ENCODE data around the gene NECTIN2.
"Not testable (repeated sequence)": the region's sequence is repeated elsewhere in the genome, so short reads cannot be mapped to it uniquely, and the experiment has no call there.

NECTIN2 gene

DNA sequence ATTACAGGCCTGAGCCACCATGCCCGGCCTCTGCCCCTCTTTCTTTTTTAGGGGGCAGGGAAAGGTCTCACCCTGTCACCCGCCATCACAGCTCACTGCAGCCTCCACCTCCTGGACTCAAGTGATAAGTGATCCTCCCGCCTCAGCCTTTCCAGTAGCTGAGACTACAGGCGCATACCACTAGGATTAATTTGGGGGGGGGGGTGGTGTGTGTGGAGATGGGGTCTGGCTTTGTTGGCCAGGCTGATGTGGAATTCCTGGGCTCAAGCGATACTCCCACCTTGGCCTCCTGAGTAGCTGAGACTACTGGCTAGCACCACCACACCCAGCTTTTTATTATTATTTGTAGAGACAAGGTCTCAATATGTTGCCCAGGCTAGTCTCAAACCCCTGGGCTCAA, 63.7 kb downstream of the NECTIN2 start:
- no peak overlapping the region for H3K27ac ChIP-seq
- no peak for TF ChIP-seq CTCF (conservative IDR thresholded peaks at IDR 0.05)

GRCh38 chr19:44911896-44912295, 65.8 kb downstream of the NECTIN2 start:
- H3K27ac ChIP-seq: not testable (repeated sequence)

GRCh38 chr19:44912854-44913253, 66.8 kb downstream of the NECTIN2 start:
- H3K27ac ChIP-seq: no peak overlapping the region
- no peak for TF ChIP-seq CTCF (conservative IDR thresholded peaks at IDR 0.05)

GRCh38 chr19:44913512-44914432, 67.7 kb downstream of the NECTIN2 start:
- H3K27ac ChIP-seq: peak overlapping the region; percentile 78; the same call in 1 of the 2 replicates

- H3K27ac ChIP-seq: peak within 1 kb of the TSS; percentile 78; the same call in 1 of the 2 replicates
Measured at GRCh38 chr19:44914433-44915206, 68.5 kb downstream of the NECTIN2 start, which contains the start of gene APOC1. TSS of gene APOC1 (plus strand) at chr19:44914608. CDS start at chr19:44914892, 284 bp downstream.

- TF ChIP-seq CTCF (conservative IDR thresholded peaks at IDR 0.05): no peak
- H3K27ac ChIP-seq: no peak overlapping the region
Measured at GRCh38 chr19:44924243-44924725, 78.2 kb downstream of the NECTIN2 start.

- no peak overlapping the region for H3K27ac ChIP-seq
- no peak for TF ChIP-seq CTCF (conservative IDR thresholded peaks at IDR 0.05)
Measured at GRCh38 chr19:44925114-44925891, 79.2 kb downstream of the NECTIN2 start.

DNA sequence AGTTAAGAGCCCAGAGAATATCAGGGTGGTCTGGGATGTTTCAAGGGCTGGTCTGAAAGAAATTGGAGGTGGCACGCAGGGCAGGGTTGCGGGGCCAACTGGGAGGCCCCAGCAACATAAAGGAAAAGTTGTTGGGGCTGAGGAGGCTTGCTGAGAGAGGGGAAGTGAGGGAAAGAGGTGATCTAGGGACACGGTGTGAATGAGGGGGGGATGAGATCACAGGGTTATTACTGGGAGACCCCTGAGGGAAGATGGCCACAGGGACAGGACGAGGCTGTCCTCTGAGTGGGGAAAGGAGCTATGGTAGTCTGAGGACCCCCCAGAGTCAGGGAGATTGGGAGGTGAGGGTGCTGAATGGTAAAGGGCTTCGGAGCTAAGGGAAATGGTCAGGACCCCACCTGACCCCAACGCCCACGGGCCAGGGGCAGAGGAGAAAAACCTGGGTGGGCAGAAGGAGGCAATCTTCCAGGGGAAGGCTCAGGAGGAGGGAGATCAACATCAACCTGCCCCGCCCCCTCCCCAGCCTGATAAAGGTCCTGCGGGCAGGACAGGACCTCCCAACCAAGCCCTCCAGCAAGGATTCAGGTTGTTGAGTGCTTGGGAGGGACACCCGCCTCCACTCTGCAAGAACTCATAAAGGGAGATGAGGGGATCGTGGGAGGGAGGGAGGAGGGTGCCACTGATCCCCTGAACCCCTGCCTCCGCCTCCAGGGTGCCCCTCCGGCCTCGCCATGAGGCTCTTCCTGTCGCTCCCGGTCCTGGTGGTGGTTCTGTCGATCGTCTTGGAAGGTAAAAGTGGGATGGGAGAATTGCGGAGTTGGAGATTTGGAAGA, 80.4 kb downstream of the NECTIN2 start:
- not testable (repeated sequence) for H3K27ac ChIP-seq

DNA sequence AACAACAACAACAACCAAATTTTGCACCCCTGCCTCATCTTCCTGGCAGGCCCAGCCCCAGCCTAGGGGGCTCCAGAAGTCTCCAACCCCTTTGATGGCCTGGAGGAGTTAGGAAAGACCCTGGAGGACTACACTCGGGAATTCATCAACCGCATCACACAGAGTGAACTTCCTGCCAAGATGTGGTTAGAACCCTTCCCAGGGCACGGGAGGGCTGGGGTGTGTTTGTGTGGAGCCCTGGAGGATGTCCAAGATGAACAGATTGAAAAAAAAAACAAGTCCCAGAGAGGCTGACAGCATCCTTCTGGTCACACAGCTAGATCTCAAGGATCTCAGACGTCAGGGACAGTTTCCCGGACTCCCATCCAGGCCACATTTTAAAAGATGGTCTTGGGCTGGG, 81.6 kb downstream of the NECTIN2 start:
- no peak for TF ChIP-seq CTCF (conservative IDR thresholded peaks at IDR 0.05)
- no peak overlapping the region for H3K27ac ChIP-seq
